ENCODE data around the gene ADGRG7.

DNA sequence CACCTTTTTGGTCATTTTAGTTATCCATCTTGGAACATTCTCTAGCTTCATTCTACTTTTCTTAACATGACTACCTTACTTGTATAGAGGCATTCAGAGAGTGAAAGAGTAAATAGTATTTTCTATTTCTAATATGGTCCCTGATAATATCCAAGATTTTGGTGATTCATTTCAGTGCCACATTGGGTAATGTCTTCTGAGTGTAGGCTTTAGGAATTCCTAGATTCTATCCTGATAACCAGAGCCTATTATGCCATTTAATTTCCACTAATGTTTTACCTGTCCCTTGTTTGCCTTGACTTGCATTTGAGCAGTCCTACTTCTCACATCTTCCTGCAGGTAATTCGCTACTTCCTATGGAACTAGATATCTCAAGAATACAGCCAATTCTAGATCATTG lies 21.8 kb downstream of the ADGRG7 start:
- TF ChIP-seq, protein P1, sequence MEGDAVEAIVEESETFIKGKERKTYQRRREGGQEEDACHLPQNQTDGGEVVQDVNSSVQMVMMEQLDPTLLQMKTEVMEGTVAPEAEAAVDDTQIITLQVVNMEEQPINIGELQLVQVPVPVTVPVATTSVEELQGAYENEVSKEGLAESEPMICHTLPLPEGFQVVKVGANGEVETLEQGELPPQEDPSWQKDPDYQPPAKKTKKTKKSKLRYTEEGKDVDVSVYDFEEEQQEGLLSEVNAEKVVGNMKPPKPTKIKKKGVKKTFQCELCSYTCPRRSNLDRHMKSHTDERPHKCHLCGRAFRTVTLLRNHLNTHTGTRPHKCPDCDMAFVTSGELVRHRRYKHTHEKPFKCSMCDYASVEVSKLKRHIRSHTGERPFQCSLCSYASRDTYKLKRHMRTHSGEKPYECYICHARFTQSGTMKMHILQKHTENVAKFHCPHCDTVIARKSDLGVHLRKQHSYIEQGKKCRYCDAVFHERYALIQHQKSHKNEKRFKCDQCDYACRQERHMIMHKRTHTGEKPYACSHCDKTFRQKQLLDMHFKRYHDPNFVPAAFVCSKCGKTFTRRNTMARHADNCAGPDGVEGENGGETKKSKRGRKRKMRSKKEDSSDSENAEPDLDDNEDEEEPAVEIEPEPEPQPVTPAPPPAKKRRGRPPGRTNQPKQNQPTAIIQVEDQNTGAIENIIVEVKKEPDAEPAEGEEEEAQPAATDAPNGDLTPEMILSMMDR (IDR thresholded peaks at IDR 0.05): no peak
- no peak for TF ChIP-seq POLR2A (IDR thresholded peaks at IDR 0.05)
